HG02763 (cell line): ENCODE data around the gene SYS1.

Experiments used
- ATAC-seq: cut with Tn5 transposase; IDR thresholded peaks from one replicate; pipeline ENCODE4 v1.9.1; 2021; ENCODE audit warnings: mild to moderate bottlenecking, moderate library complexity; ENCODE audit not compliant: unreplicated experiment

Gene SYS1

DNA sequence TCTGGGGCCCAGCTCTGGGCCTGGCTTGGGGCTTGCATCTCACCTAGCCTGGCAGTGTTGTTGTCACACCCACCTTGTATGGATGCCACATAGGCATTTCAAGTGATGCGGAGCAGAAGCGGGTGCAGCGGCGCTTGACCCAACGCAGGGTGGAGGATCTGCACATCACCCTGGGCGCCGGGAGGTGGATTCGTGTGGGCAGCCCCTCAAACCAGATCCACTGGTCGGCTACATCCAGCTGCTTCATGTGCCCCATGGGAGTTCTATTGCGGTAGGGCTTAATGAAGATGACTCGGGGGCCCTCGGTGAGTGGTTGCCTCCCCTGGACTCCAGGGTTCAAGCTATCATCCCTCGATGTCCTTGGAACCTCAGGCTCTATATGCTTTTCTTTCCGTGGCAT lies 12.0 kb downstream of the SYS1 start:
- ATAC-seq, result no peak

DNA sequence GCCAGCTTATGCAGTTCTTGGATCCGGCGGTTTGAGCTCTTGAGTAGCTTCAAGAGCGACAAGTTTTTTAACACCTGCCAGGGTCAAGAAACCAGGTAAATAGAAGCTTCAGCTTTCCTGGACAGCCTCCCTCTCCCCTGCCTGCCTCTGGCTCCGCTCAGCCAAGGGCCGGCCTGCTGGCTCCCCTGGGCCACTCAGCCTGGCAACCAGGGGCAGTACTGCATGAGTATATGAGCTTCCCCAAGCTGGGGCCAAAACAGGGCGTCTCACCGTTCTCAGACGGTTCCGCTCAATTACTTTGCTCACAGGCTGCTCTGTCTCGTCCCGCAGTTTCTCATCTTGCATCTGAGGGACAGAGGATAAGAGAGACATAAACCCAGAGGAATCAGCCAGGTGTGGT lies 14.3 kb downstream of the SYS1 start:
- no peak for ATAC-seq

DNA sequence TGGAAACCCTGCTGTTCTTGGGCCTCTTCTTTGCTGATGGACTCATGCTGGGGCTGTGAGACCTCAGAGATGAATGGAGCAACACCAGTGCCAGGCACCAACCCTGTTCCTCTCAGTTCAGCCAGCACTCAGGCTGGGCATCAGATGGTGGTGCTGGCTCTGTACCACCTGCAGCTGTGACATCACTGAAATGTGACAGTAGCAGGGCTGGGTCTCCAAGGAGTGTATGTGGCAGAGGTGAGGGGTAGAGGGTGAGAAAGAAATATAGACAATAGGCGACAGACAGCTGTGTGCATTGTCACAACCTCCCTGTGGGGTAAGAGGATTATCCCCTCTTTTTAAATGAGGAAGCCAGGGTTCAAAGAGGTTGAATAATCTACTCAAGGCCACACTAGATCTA lies 15.2 kb downstream of the SYS1 start, which contains the start of gene TP53TG5:
Gene TP53TG5, minus strand, starts transcription at position 135 of the 400 bp plus-strand sequence. Its CDS starts 89 bp downstream, at position 46.
- no peak for ATAC-seq

DNA sequence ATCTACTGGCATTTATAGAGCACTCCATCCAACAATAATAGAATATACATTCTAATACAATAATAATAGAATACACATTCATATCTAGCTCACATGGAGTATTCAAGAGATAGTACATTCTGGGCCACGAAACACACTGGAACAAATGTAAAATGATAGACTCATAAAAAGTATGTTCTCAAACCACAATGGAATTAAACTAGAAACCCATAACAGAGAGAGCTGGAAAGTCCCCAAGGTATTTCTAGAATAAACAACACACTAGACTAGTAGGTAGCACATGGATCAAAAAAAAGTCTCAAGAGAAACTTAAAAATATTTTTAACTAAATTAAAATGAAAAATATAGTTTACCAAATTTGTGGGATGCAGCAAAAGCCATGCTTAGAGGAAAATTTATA lies 24.3 kb downstream of the SYS1 start:
- no peak for ATAC-seq

DNA sequence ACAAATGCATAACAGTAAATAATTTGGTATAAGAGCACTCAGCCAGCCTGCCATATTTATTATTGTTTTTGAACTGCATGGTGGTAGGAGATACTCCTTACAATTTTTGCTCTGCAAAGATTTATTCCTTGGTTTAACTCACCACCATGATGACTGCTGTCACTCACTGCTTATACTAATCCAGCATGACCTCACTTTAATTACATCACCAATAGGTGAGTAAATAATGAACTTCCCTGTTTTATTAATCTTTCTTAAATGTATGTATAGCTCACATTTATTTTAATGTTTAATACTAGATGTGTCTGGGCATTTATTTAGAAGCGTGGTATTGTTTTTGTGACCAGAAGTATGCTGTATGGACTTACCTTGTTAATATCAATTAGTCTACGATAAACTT lies 28.0 kb downstream of the SYS1 start:
- no peak for ATAC-seq

DNA sequence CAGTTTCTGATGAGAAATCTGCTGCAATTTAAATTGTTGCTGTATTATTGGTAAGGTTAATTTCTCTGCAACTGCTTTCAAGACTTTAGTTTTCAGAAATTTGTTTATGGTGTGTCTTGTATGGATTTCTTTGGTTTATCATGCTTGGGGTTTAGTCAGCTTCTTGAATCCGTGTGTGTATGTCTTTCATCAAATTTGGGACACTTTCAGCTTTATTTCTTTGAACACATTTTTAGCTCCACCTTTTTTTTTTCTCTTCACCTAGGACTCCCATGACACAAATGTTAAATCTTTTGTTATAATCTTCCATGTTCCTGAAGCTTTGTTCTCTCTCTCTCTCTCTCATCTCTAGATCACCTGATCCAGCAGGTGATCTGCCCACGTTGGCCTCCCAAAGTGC lies 28.6 kb downstream of the SYS1 start:
- ATAC-seq, result no peak

GRCh38 chr20:45392733-45393132 lies 29.8 kb downstream of the SYS1 start:
- ATAC-seq, result no peak

DNA sequence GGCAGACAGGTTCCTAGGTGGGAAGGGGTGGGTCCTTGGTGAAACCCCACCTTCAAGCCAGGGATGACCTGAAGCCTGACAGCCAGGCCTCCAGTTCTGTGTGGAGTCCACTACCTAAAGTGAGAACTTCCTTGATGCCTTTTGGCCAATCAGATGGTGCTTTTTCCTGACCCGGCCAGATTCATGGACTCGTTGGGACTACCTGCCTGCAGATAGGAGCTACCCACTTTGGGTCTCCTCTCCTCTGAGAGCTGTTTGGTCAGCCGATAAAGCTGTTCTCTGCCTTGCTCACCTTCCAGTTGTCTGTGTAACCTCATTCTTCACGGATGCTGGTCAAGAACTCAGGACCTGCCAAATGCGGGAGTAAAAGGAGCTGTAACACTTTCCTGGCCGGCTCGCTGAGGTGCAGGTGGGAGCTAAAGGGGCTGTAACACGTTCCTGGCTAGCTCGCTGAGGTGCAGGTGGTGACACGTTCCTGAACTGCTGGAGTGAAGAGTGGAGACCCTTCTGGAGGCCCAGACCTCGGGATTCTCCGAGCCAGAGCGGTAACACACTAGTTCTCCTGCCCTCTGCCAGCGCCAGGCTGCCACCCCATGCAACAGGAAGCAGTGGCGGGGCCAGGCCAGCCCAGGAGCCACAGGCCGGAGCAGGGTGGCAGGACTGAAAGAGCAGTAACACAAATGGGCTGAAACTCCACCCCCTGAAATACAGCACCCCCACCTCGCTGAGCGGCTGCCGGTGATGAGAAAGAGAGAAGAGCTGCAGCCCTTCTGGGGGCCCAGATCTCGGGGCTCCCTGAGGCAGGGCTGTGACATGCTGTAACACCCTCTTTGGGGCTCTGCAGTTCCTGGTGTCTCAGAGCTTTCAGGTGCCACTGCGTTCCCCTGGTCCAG lies 31.5 kb downstream of the SYS1 start:
- no peak for ATAC-seq

- no peak for ATAC-seq
Observed at GRCh38 chr20:45395114-45395415, 32.1 kb downstream of the SYS1 start.

- ATAC-seq, result no peak
Observed at GRCh38 chr20:45399018-45399417, 36.1 kb downstream of the SYS1 start.

DNA sequence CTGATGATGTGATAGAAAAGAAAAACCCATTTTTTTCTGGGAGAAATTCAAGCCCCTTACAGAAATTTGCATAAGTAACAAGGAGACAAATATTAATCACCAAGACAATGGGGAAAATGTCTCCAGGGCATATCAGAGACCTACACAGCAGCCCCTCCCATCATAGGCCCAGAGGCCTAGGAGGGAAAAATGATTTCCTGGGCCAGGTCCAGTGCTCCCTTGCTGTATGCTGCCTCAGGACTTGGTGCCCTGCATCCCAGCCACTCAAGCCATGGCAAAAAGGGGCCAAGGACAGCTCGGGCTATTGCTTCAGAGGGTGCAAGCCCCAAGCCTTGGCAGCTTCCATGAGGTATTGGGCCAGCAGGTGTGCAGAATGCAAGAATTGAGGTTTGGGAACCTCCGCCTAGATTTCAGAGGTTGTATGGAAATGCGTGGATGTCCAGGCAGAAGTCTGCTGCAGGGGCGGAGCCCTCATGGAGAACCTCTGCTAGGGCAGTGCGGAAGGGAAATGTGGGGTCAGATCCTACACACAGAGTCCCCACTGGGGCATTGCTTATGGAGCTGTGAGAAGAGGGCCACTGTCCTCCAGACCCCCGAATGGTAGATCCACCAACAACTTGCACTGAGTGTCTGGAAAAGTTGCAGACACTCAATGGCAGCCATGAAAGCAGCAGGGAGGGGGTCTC lies 37.5 kb downstream of the SYS1 start:
- no peak for ATAC-seq

GRCh38 chr20:45402946-45403345 lies 40.0 kb downstream of the SYS1 start:
- no peak for ATAC-seq

DNA sequence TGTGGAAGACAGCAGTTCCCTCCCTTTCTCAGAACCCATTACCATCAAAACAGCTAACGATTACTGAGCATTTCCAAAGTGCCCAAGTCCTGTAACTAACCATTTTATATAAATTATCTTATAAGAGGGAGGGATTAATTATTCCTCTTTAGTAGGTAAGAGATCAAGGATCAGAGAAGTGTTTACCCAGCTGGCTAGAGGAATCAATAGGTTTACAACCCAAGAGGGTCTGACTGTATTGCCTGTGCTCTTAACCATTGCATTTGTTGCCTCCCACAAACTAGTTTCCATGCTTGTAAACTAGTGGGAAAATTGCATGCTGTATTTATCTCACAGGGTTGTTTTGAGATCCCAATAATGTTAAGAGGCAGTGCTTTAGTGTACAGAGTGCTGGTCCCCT lies 41.5 kb downstream of the SYS1 start:
- ATAC-seq, result no peak

DNA sequence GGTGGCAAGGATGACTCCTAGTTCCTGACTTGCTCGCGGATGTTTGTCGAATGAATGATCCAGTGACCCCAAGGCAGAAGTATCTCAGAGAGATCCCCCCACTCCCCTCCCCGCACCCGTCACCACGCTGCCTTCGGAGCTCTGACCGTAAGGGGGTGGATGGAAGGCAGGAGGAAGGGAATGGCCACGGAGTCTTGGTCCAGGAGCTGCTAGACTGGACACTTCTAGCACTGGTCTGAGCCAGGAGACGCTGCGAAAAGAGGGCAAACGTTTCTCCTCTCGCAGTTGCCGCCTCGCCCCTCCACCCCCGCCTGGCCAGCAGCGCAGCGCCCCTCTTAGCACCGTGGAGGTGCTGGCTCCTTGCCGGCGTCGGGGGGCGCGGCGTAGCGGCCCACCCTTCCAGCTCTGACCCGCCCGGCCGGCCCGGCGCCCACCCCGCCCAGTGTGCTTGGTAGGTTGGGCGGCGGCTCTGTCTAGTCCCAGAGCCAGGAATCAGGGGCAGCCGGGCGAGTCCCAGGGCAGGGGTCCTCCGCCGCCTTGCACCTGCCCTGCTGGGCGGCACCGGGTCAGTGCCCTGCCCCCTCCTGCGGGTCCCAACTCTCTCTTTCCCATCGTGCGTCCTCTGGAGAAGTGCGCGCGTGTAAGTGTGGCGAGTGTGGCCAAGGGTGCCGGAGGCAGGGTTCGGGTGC lies 42.8 kb downstream of the SYS1 start:
- no peak for ATAC-seq

DNA sequence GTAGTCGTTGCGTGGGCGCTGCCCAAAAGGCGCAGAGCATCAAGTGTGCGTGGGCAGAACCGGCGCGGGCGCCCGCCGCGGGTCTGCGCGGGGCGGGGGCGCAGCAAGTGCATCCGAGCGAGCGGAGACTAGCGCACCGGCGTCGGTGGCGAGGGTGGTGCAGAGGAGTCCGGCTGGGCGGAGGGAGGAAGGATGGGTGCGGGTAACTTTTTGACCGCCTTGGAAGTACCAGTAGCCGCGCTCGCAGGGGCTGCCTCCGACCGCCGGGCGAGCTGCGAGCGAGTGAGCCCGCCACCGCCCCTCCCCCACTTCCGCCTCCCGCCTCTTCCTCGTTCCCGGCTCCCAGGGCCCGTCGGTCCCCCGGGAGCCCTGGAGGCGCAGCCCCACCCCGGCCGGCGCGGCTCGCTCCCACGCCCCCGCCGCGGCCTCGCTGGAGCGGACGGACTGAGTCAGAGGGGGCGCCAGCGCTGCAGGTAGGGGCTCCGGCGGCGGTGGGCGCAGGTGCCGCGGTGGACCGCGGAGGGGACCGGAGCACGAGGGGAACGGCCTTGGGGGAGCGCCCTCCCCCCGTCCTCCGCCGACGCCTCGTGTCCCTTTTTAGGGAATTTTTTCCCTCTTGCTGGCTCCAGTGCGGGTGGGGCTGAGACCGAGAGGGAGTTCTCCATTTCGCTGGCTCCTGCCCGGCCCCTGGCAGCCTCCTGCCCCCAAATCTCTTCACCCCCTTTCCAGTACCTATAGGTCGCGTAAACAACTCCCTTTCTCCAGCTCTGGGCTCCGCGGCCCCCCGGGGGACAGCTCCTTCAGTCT lies 43.5 kb downstream of the SYS1 start:
- no peak for ATAC-seq

GRCh38 chr20:45407067-45407745 lies 44.2 kb downstream of the SYS1 start:
- no peak for ATAC-seq

- no peak for ATAC-seq
Observed at GRCh38 chr20:45407783-45408645, 45.1 kb downstream of the SYS1 start, which contains the start of gene DBNDD2. Gene DBNDD2 (plus strand): TSS chr20:45408289. CDS start chr20:45408468, 179 bp downstream.

DNA sequence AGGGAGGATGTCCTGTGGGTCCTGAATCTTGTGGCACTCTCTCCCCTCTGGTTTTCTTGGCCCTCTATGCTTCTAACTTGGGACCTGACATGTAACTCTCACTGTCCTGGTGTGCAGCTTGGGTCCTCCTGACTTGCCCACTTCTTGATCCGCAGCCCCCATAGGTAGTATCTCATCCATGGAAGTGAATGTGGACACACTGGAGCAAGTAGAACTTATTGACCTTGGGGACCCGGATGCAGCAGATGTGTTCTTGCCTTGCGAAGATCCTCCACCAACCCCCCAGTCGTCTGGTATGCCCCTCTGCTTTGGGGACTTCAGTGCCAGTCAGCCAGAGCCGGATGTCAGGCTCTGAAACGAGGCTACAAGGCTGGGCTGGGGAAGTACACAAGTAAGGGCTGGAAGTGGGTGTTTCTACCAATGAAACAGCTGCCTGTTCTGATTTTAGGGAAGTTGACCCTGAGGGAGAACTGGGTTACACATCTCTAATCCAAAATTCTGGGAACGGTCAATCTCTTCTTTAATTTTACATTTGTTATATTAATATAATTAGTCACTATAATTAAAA lies 45.8 kb downstream of the SYS1 start:
- no peak for ATAC-seq
